Peyer's patch (tissue), 4 donors: ENCODE measurements around the gene JAML. TPM values are rescaled to one million over a fixed set of nuclear protein-coding genes. Genes with fewer than 3 reads are reported as not detected.

Source experiments
- DNase-seq, 3 donors: peaks; one replicate each; pipeline ENCODE4 v3.0.0-alpha.2; 2017 to 2019
- H3K27ac ChIP-seq, 4 donors: fragments of 200-600 bp; sonication (generic); one replicate each; pipeline ENCODE4 v1.5.1; 2016 to 2019
- H3K27me3 ChIP-seq, 2 donors: fragments of 200-600 bp; sonication (generic); one replicate each; pipeline ENCODE4 v1.5.1; 2019
- H3K36me3 ChIP-seq, 3 donors: fragments of 200-600 bp; sonication (generic); one replicate each; pipeline ENCODE4 v1.5.1; 2016 to 2019
- H3K4me1 ChIP-seq, 4 donors: fragments of 200-600 bp; sonication (generic); one replicate each; pipeline ENCODE4 v1.5.1; 2016 to 2019
- H3K4me3 ChIP-seq, 4 donors: fragments of 200-600 bp; sonication (generic); 1 replicate in 3 of 4; 2 replicates in 1 of 4; pipeline ENCODE4 v1.5.1; 2016 to 2019; ENCODE audit warnings: mild to moderate bottlenecking in 1 of 4
- H3K9me3 ChIP-seq, 4 donors: fragments of 200-600 bp; sonication (generic); one replicate each; pipeline ENCODE4 v1.5.1; 2016 to 2019; ENCODE audit warnings: mild to moderate bottlenecking in 1 of 4
- POLR2A ChIP-seq, 2 donors: fragments of 450-650 bp; IDR thresholded peaks; one replicate each; pipeline ENCODE4 v1.5.1; 2017; ENCODE audit warnings: antibody characterized with exemption in 2 of 2, mild to moderate bottlenecking in 2 of 2, moderate library complexity in 2 of 2
- total RNA-seq, 4 donors: library from RNA; depleted of rRNA; stranded (reverse); fragments of >200 nt; gene quantifications; one replicate each; pipeline ENCODE4 v1.1.0, GENCODE V29; 2016
- TF ChIP-seq, protein P1 (sequence below), 6 experiments: fragments of 450-650 bp in 4 of 6; fragments of 200-600 bp in 2 of 6; sonication (generic) in 1 of 6; IDR thresholded peaks; one replicate each; pipeline ENCODE4 v1.5.1; 2017 to 2019; ENCODE audit warnings: antibody characterized with exemption in 6 of 6, mild to moderate bottlenecking in 3 of 6, moderate library complexity in 1 of 6

Gene JAML
- total RNA-seq, 4 donors from 2014 or later, result 7.5 to 83.3 (median 14.4) TPM

DNA sequence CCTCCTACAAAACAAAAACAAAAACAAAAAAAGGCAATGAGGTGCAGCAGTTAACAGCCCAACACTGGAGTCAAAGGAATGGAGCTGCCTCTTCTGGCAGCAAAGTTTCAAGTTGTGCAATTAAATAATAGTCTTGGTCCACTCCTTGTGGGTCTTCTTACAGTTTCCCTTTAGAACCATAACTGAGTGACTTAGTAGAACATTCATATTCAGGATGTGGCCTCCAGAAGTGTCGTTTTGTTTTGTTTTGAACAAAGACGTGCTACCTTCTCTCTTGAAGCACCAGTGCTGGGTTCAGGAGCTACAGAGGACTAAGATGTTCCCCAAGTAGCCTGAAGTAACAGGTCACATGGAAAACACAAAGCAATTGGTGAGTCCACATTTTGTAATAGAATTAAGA is 2.0 kb upstream of the JAML start:
- DNase-seq, result no peak
- Histone ChIP-seq H3K9me3 (no peaks in the 10 kb centered on the region), H3K4me1 (peaks cover 0 to 7% (median 2%) of the 10 kb centered on the region in 4 donors), H3K27me3 (no peaks in the 10 kb centered on the region), H3K27ac (peak overlapping the region; percentile 53 to 61 (median 57)), H3K36me3 (peaks cover 0 to 5% (median 0%) of the 10 kb centered on the region in 3 donors), H3K4me3 (no peak overlapping the region)
- TF ChIP-seq POLR2A (IDR thresholded peaks at IDR 0.05), result no peak
- TF ChIP-seq, protein P1, sequence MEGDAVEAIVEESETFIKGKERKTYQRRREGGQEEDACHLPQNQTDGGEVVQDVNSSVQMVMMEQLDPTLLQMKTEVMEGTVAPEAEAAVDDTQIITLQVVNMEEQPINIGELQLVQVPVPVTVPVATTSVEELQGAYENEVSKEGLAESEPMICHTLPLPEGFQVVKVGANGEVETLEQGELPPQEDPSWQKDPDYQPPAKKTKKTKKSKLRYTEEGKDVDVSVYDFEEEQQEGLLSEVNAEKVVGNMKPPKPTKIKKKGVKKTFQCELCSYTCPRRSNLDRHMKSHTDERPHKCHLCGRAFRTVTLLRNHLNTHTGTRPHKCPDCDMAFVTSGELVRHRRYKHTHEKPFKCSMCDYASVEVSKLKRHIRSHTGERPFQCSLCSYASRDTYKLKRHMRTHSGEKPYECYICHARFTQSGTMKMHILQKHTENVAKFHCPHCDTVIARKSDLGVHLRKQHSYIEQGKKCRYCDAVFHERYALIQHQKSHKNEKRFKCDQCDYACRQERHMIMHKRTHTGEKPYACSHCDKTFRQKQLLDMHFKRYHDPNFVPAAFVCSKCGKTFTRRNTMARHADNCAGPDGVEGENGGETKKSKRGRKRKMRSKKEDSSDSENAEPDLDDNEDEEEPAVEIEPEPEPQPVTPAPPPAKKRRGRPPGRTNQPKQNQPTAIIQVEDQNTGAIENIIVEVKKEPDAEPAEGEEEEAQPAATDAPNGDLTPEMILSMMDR (IDR thresholded peaks at IDR 0.05), result no peak

DNA sequence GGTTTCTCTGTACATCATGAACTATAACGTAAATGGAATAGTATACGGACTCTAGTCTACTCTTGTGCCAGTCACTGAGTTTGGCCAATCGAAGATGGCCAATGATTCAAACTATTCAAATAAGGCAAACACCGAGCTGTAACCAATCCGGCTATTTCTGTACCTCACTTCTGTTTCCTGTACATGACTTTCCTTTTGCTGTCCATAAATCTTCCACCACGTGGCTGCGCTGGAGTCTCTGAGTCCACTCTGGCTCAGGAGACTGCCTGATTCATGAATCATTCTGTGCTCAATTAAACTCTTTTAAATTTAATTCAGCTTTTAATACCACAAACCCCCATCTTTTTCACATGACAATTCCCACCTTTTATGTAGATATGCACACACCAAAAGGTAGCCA is 1.5 kb upstream of the JAML start:
- Histone ChIP-seq H3K4me3 (no peak overlapping the region), H3K27ac (peak overlapping the region in 3 of 4 donors; percentile 6 to 61 (median 56)), H3K36me3 (peaks cover 0 to 5% (median 0%) of the 10 kb centered on the region in 3 donors), H3K9me3 (no peaks in the 10 kb centered on the region), H3K4me1 (peaks cover 0 to 7% (median 2%) of the 10 kb centered on the region in 4 donors), H3K27me3 (no peaks in the 10 kb centered on the region)
- DNase-seq, result no peak
- no peak for TF ChIP-seq POLR2A (IDR thresholded peaks at IDR 0.05)
- TF ChIP-seq, protein P1 (IDR thresholded peaks at IDR 0.05), result no peak

DNA sequence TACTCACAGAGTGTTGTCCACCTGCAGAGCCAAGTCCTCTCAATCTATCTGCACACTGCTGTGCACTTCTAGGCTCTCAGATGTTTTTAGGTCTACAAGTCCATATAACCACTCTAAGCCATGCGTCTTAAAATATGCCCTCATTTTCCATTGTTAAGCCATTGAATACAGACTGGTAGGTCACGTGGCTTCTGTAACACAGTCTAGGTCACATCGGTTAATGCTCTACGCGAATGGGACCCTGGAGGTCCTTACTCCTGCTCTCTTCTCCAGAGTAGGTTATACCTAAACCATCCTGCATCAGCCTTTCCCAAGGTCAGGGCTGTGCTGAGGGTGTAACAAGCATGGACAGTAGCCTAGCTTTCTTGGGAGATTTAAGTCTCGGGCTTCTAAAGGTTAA is 819 bp downstream of the JAML start:
- TF ChIP-seq POLR2A (IDR thresholded peaks at IDR 0.05), result no peak
- TF ChIP-seq, protein P1 (IDR thresholded peaks at IDR 0.05), result no peak
- Histone ChIP-seq H3K4me1 (peaks cover 0 to 4% (median under 1%) of the 10 kb centered on the region in 4 donors), H3K9me3 (no peaks in the 10 kb centered on the region), H3K27me3 (no peaks in the 10 kb centered on the region), H3K4me3 (peak overlapping the region; percentile 15 to 41 (median 21)), H3K36me3 (peaks cover 0 to 5% (median 0%) of the 10 kb centered on the region in 3 donors), H3K27ac (peak overlapping the region; percentile 47 to 66 (median 54))
- no peak for DNase-seq

DNA sequence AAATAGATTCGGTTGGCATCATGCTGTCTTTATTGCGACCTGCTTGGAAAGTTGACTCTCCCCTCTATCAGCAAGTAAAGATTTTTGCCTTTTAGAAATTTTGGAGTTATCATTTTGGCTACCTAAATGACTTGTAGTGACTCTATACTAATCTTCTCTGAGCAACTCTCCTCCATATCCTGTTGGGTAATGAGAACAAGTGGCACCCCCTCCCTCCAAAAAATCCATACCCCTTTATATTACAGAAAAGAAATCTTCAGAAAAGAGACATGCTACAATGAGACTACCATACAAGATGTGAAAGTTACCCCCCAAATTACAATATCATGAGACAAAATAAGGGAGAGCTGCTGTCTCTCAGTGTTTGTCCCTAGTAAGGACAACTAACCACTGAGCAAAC is 1.2 kb downstream of the JAML start:
- Histone ChIP-seq H3K9me3 (no peaks in the 10 kb centered on the region), H3K36me3 (peaks cover 0 to 5% (median 0%) of the 10 kb centered on the region in 3 donors), H3K27me3 (no peaks in the 10 kb centered on the region), H3K4me3 (peak overlapping the region; percentile 15 to 41 (median 21)), H3K27ac (peak overlapping the region; percentile 47 to 66 (median 54)), H3K4me1 (peaks cover 0 to 4% (median 0%) of the 10 kb centered on the region in 4 donors)
- TF ChIP-seq, protein P1 (IDR thresholded peaks at IDR 0.05), result no peak
- TF ChIP-seq POLR2A (IDR thresholded peaks at IDR 0.05), result no peak
- no peak for DNase-seq

DNA sequence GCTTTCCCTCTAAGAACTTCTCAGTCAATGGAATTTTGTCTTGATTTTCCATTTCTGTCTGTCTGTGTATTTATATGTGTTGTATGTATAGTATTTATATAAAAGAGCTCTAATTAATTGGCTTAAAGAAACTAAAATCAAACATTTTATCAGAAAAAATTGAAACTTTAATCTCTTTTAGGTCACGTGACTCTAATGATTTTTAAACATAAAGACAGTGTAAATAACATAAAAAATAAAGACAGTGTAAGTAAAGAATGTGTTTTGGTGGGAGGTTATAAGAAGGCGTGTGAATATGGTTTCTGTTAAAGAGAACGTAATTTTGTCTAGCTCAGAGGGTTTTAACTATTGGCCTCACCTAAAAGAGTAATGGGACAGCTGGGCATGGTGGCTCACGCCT is 2.4 kb downstream of the JAML start:
- peaks cover 0 to 5% (median 0%) of the 10 kb centered on the region in 3 donors for H3K36me3 ChIP-seq
- peaks cover 0 to 4% (median 0%) of the 10 kb centered on the region in 4 donors for H3K4me1 ChIP-seq
- peak overlapping the region in 1 of 4 donors; percentile 25 for H3K4me3 ChIP-seq
- H3K9me3 ChIP-seq, result no peaks in the 10 kb centered on the region
- no peak overlapping the region for H3K27ac ChIP-seq
- DNase-seq, result no peak
- no peak for TF ChIP-seq POLR2A (IDR thresholded peaks at IDR 0.05)
- TF ChIP-seq, protein P1 (IDR thresholded peaks at IDR 0.05), result no peak
- H3K27me3 ChIP-seq, result no peaks in the 10 kb centered on the region
